Activated CD8-positive, alpha-beta memory T cell treated with anti-CD3 and anti-CD28 coated beads for 4 hours (primary cell): ENCODE measurements around the gene NRTN.

Experiments used
- DNase-seq, 2 donors: peaks; one replicate each; pipeline ENCODE4 v3.0.0-alpha.2; 2020; ENCODE audit warnings: low read depth in 2 of 2

The NRTN gene

GRCh38 chr19:5789886-5790558 lies 14.8 kb upstream of the NRTN start:
- no peak for DNase-seq

- DNase-seq = peak; percentile 89 to 92
These were observed 14.0 kb upstream of the NRTN start, which contains the start of gene DUS3L for GRCh38 chr19:5790559-5791520. DUS3L (minus strand) TSS chr19:5791163; CDS start chr19:5791141, 22 bp downstream.

GRCh38 chr19:5792224-5792623 lies 12.6 kb upstream of the NRTN start:
- no peak for DNase-seq

- DNase-seq = no peak
These were observed 11.7 kb upstream of the NRTN start for GRCh38 chr19:5793188-5793587.

GRCh38 chr19:5795382-5795919 lies 9.4 kb upstream of the NRTN start:
- DNase-seq = no peak

- DNase-seq = no peak
These were observed 6.6 kb upstream of the NRTN start for GRCh38 chr19:5798244-5798643.

GRCh38 chr19:5799247-5800241 lies 5.3 kb upstream of the NRTN start:
- no peak for DNase-seq

GRCh38 chr19:5800361-5801270 lies 4.3 kb upstream of the NRTN start:
- DNase-seq = no peak

- DNase-seq = no peak
These were observed 2.9 kb upstream of the NRTN start for GRCh38 chr19:5801796-5802619.

- DNase-seq = no peak
These were observed 1.5 kb upstream of the NRTN start for GRCh38 chr19:5803441-5803751.

- peak; percentile 74 to 76 for DNase-seq
These were observed 933 bp upstream of the NRTN start for GRCh38 chr19:5803752-5804515.

GRCh38 chr19:5805462-5806132 lies 730 bp downstream of the NRTN start:
- DNase-seq = no peak

GRCh38 chr19:5806133-5806489 lies 1.2 kb downstream of the NRTN start:
- no peak for DNase-seq

GRCh38 chr19:5806905-5807304 lies 2.0 kb downstream of the NRTN start:
- no peak for DNase-seq

- no peak for DNase-seq
These were observed 3.4 kb downstream of the NRTN start for GRCh38 chr19:5808120-5808816.

GRCh38 chr19:5809053-5809452 lies 4.2 kb downstream of the NRTN start:
- no peak for DNase-seq

- DNase-seq = no peak
These were observed 4.6 kb downstream of the NRTN start for GRCh38 chr19:5809469-5809868.

- no peak for DNase-seq
These were observed 6.2 kb downstream of the NRTN start for GRCh38 chr19:5811117-5811516.
